Loucy (cell line): ENCODE measurements around the gene RNASE12.

ENCODE experiments used
- EZH2phosphoT487 ChIP-seq: fragments of 200-600 bp; IDR thresholded peaks from 2 replicates; pipeline ENCODE4 v1.6.1; 2018; ENCODE audit warnings: antibody characterized with exemption, mild to moderate bottlenecking, moderate library complexity, borderline replicate concordance
- TF ChIP-seq, protein P1 (sequence below): fragments of 200-600 bp; sonication (generic); conservative IDR thresholded peaks from 2 replicates; pipeline ENCODE4 v1.5.1; 2014; ENCODE audit warnings: mild to moderate bottlenecking, antibody characterized with exemption, low read length

DNA sequence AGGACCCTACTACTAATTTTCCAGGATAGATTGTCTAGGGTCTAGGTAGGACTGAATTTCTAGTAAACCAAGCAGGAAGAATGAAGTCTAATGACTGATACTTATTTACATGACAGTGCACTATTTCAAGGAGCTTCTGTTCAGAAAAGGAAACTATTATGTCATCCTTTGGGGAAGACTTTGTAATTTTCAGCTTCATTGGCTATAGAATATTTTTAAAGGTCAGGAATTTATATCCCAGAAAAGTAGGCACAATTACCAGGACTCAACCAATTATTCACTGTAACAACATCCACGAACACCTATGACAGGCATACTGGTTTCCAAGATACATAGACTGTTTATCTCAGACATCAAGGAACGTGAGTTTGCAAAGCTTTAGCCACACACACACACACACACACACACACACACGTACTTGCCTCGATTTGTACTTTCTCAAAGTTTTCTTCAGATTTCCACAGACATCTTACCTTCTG, 27.1 kb upstream of the RNASE12 start:
- TF ChIP-seq, protein P1, sequence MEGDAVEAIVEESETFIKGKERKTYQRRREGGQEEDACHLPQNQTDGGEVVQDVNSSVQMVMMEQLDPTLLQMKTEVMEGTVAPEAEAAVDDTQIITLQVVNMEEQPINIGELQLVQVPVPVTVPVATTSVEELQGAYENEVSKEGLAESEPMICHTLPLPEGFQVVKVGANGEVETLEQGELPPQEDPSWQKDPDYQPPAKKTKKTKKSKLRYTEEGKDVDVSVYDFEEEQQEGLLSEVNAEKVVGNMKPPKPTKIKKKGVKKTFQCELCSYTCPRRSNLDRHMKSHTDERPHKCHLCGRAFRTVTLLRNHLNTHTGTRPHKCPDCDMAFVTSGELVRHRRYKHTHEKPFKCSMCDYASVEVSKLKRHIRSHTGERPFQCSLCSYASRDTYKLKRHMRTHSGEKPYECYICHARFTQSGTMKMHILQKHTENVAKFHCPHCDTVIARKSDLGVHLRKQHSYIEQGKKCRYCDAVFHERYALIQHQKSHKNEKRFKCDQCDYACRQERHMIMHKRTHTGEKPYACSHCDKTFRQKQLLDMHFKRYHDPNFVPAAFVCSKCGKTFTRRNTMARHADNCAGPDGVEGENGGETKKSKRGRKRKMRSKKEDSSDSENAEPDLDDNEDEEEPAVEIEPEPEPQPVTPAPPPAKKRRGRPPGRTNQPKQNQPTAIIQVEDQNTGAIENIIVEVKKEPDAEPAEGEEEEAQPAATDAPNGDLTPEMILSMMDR = no peak
- no peak for TF ChIP-seq EZH2phosphoT487
